RWPE1 (cell line): ENCODE results near the gene HOXD13.

Source experiments
- CTCF ChIA-PET: fragments of 350-600 bp; sonication (Branson Sonifier 250); formaldehyde crosslinking; extraction: SDS; loops from one replicate; lab custom pipeline; 2021; lab: Yijun Ruan, JAX
- POLR2A ChIA-PET: fragments of 400-600 bp; formaldehyde crosslinking; extraction: SDS; loops from one replicate; lab custom pipeline; 2020; ENCODE audit warnings: antibody characterized with exemption; ENCODE audit not compliant: low non-redundant PET; lab: Yijun Ruan, JAX
- DNase-seq: peaks from one replicate; pipeline ENCODE4 v3.0.0; 2012; ENCODE audit warnings: low spot score
- H3K27ac ChIP-seq: fragments of 450-650 bp; 2 replicates; pipeline ENCODE4 v1.5.1; 2017
- TF ChIP-seq, protein P1 (sequence below): fragments of 450-650 bp; conservative IDR thresholded peaks from 2 replicates; pipeline ENCODE4 v1.5.1; 2017; ENCODE audit warnings: low read depth, mild to moderate bottlenecking

Gene HOXD13

DNA sequence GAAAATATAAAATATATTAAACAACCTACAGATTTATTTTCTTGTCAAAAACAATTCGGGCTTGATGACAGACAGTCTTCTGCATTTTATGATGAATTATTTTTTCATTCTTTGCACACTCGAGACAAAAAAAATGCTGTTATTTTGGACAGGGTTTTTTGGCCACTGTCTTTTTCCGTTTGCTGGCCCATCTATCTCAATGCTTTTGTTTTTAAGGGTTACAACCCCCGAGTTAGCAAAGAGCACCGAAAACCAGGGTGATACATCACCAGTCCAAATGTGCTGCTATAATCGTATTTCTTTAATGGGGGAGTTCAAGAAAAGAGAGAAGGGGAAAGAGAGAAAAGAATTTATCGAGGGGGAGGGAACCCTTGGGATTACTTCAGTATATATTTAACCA, 16.5 kb upstream of the HOXD13 start:
- ChIA-PET POLR2A (no interaction called here), CTCF (no interaction called here)
- DNase-seq: no peak
- no peak overlapping the region for H3K27ac ChIP-seq
- TF ChIP-seq, protein P1, sequence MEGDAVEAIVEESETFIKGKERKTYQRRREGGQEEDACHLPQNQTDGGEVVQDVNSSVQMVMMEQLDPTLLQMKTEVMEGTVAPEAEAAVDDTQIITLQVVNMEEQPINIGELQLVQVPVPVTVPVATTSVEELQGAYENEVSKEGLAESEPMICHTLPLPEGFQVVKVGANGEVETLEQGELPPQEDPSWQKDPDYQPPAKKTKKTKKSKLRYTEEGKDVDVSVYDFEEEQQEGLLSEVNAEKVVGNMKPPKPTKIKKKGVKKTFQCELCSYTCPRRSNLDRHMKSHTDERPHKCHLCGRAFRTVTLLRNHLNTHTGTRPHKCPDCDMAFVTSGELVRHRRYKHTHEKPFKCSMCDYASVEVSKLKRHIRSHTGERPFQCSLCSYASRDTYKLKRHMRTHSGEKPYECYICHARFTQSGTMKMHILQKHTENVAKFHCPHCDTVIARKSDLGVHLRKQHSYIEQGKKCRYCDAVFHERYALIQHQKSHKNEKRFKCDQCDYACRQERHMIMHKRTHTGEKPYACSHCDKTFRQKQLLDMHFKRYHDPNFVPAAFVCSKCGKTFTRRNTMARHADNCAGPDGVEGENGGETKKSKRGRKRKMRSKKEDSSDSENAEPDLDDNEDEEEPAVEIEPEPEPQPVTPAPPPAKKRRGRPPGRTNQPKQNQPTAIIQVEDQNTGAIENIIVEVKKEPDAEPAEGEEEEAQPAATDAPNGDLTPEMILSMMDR: no peak

DNA sequence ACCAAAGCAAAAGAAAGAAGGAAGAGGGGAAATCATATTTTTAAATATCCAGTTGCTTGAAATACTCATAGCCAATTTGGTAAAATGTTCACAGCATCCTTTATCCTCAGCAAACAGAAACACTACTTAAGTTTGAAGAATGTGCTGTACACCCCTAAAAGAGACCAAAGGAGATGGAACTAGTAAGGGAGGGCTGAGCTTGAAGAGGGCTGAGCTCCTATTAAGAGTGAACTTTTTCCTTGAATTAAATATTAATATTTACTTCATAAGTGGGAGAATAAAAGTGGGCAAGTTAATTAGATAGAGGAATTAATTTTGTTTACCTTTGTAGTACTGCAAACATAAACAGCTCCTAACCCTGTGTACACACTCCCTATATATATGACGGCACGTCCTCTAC, 15.7 kb upstream of the HOXD13 start:
- ChIA-PET POLR2A (no interaction called here), CTCF (no interaction called here)
- TF ChIP-seq, protein P1: no peak
- DNase-seq: no peak
- H3K27ac ChIP-seq: no peak overlapping the region

DNA sequence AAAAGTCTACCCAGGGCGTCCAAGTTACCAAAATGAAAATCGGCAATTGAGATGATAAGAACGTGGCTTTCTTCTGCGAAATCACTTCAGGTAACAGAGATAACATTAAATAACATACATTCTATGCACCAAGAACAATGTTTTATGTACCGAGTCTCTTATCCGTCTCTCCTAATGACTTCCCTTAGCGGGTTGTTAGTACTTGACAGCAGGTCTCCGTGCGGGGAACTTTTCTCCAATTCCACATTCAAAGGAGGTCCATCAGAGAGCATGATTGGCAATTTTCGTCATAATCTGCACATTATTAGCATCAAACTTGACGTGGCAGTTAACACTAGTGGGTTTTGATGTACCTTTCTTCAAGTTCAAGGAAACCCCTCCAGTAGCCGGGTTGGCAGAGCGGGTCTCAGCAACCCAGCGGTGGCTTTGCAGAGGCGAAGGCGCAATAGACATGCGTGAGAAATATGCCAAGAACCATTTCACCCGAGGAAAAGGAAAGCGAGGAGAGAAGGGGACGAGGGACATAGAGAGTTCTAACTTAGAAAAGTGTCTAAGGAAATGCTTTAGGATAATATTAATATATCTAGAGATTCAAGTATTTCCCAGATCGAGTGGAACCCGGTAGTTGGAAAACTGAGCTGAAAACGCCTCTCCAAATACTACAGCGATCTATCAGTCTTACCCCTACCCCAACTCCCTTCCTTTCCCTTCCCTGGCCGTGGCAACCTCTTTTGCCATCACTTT, 13.8 kb upstream of the HOXD13 start:
- no peak overlapping the region for H3K27ac ChIP-seq
- no peak for DNase-seq
- TF ChIP-seq, protein P1: no peak
- POLR2A ChIA-PET: no interaction called here
- CTCF ChIA-PET: interaction anchor here (0.5 to 2.0 kb wide), 10 partner anchors 18 to 713 kb away, joined by 3 to 16 read pairs (median 4); no protein-coding TSS in a partner anchor

DNA sequence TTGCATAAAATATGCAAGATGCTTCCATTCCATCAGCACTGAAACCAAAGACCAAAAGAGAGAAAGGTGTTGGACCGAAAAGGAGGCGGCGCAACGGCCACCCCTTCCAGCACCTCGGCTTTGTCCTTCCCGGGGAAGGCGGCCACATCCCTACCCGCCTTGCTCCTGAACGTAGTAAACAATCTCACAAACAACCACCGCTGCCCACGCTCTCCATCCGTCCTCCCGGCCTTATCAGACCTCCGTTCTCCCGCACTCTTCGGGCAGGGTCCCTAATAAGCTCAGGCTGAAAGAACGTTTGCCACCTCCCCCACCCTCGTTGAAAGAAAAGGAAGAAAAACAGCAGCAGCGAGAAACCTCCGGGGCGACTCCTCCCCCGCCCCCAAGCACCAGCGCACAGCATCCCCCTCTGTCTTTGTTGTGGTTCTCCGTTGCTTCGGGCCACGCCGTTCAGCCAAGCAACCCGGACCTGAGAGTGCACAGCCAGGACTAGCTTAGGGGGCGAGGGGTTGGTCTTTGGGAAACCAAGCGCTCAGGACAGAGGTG, 13.2 kb upstream of the HOXD13 start:
- CTCF ChIA-PET: interaction anchor here (0.6 to 2.0 kb wide), 12 partner anchors 10 to 984 kb away, joined by 3 to 16 read pairs (median 4); no protein-coding TSS in a partner anchor
- DNase-seq: no peak
- no peak overlapping the region for H3K27ac ChIP-seq
- POLR2A ChIA-PET: no interaction called here
- TF ChIP-seq, protein P1: no peak

DNA sequence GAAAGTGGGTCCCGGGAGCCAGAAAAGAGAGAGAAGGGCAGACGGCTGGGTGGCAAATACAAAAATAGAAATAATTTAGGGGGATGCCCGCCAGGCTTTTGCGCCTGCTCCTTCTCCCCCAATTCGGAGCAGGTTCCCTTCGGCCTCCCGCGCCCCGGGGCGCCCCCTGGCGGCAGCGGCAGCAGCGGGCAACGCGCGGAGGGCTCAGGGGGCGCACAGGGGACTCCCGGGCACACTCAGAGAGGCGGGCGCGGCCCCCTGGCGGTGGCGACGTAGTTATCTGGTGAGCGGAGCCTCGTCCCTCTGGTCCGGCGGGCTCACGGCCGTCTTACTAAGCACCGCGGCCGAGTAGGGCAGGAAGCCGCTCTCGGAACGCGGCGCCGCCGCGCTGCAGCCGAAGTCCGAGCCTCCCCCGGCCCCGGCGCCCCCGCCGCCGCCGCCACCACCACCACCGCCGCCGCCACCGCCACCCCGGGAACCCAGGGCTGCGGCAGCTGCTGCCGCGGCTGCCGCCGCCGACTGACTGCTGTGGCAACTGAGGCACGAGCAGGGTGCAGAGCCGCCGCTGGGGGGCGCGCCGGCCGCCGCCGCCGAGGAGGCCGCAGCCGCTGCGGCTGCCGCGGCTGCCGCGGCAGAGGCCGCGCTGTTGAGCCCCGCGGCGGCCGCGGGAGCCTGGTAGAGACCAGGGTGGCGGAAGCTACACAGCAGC, 12.5 kb upstream of the HOXD13 start:
- DNase-seq: peak; percentile 59
- ChIA-PET CTCF (interaction anchor here (0.6 to 2.0 kb wide), 10 partner anchors 9 to 1120 kb away, joined by 3 to 16 read pairs (median 3); no protein-coding TSS in a partner anchor), POLR2A (no interaction called here)
- H3K27ac ChIP-seq: no peak overlapping the region
- TF ChIP-seq, protein P1: peak; percentile 75

DNA sequence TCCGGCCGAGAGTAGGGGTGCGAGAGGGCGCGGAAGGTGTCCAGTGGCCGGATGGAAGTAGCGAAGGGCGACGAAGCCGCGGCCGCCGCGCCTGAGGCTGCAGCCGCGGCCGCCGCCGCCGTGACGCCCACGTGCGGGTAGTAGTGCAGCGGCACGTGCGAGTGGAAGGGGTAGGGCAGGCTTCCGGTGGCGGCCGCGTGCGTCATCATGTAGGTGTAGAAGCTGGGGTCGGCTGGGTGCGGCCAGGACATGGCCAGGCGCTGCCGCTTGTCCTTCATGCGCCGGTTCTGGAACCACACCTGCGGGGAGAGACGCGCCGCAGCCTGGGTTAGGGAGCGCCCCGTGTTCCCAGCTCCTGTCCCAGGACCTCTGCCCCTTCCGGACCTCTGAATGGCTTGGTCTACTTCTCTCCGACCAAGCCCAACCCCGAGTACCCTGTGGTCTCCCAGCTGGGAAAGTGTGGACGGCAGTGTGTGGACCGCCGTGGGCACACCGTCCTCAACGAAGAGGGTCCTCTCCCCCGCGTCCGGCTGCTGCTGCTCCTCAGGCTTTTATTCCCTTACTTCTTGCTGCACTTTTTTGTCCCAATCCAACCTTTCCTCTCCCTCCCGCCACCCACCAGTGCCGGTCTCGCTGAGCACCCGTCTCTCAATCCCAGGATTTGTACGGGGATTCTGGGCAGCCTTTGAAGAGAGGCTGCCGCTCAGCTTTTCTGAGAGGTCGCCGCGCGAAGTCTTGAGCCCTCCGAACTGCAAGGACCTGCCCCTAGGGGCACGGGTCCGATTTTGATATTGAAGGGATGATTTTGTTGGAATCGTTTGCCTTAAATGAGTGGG, 11.8 kb upstream of the HOXD13 start:
- peak; percentile 43 for DNase-seq
- ChIA-PET CTCF (interaction anchor here (0.6 to 2.0 kb wide), 7 partner anchors 16 to 1119 kb away, joined by 3 to 16 read pairs (median 4); no protein-coding TSS in a partner anchor), POLR2A (no interaction called here)
- H3K27ac ChIP-seq: no peak overlapping the region
- TF ChIP-seq, protein P1: no peak
